Eye (tissue), 1 donor: ENCODE results near the gene MALL.
A peak's percentile ranks its signal among the peaks of the same experiment; 100 is the strongest.
"Not testable (repeated sequence)": the region's sequence is repeated elsewhere in the genome, so short reads cannot be mapped to it uniquely, and the experiment has no call there.

Source experiments
- DNase-seq: peaks from one replicate; pipeline ENCODE4 v3.0.0-alpha.2; 2015

The MALL gene

DNA sequence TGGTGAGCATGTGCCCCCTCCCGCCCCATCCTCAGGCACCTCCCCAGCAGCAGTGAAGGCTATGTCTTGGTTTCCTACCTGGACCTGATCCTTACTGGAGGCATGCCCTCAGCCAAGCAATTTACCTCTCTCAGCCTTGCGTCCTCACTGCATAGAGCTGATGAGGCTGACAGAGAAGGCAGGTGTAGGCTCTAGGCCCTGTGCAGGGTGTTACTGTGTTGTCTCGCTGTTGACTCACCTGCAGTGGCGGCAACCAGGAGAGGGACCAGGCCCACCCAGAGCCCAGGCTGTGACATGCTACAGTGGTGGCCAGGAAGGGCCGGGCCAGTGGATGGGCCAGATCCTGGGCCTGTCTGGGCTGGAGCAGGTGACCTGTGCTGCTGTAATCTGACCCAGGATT, 65.9 kb downstream of the MALL start:
- not testable (repeated sequence) for DNase-seq

DNA sequence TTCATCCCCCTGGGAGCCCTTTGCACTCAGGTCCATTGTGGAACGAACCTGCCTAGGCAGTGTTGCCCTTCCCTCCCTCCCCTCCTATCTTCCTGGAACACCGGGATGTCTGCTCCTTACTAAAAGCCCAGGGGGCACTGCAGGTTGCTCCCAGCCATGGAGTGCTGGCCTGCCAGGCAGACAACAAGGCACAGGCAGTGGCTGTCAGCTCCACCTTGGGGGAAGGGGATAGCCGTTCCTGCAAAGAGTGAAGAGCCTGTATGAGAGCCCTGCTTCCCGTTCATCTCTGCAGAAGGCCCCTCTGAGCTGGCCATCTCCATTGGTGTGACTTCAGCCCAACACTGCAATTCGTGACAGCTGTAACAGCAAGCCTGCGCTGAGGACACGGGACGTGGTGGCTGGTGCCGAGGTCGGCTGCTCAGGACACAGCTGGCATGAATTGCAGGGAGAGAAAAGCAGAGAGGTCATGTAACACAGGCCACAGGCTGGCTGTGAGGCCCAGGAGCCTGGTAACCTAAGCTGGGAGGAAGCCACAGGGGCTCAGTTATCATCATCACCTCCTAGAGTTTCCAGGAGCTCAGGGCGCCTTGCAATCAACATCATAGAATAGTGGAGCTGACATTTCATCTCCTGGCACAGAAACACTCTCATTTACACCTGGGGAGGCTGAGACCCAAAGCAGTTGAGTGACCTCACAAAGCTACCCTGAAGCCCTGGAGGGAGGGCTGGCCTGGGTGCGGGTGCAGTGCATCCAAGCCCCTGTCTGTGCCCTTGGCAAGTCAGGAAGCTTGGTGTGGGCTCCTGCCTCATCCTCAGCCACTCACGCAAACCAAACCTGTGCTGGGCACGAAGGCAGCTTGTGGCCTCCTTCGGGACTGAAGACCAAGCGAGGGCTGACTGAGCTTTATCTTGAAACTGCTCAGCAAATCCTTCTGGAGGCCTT, 67.1 kb downstream of the MALL start:
- DNase-seq = not testable (repeated sequence)

DNA sequence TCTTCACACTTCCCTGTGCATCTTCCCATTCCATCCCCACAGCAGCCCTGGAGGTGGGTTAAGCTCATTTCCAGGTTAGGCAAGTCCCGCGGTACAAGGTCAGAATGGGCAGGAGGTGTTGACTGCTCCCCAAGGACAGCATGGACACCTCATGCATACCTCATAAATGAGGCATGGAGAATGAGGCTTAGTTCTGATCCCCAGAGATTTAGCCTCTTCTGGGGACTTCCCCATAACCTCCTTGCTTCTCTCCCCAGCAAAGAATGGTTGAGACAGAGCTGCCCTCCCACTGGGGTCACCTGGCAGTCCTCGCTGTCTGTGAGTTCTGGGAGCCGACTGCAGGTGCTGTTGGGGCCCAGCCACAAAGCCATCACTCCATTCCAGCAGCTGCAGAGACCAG, 68.4 kb downstream of the MALL start:
- not testable (repeated sequence) for DNase-seq

DNA sequence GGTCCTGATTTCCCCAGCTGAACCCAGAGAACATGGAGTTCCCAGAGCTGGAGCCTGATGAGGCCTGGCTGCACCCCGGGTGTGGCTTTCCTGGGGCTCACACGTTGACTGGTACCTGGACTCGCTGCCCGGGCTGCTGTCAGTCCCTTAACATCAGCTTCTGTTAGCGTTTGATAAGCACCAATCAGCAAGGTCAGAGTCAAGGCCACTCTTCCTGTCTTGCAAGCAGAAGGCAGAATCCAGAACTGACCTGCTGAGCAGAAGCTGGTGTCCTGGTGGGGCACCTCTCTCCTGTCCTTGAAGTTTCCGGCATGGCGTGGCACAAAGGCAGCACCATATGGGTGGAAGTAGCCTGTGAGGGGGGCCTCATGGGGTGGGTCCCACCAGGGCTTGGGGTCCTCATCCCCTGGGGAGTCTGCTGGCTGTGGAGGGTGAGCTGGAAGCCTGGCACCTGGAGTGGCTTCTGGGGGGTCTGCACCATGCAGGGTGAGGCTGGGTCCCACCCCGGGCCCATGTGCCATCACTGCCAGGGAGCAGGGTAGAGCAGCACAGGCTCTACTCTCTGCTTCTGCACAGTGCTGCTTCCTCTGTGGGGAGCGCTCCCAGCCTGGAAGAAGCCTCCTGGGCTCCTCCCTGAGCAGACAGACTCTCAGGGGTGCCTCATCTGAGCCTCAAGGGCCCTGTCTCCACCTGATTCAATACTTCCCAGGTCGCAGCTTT, 73.5 kb downstream of the MALL start:
- DNase-seq = not testable (repeated sequence)

DNA sequence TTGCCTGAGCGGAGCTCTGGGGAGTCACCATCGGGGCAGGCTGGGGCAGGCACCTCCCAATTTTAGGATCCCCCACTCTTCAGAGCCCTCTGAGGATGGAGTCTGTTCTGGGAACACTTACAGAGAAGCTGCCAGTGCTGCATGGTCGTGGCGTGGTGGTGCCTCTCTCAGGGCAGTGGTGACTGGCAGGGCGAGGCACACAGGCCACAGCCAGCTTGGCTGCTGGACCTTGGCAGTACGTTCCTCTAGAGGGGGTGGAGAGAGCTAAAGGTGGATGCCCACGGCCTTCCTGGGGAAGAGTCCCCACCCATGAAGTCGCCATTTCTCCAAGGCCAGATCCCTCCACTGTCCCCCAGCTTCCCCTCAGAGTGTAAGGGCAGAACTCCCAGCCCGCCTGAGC, 78.3 kb downstream of the MALL start:
- peak; percentile 0 for DNase-seq

DNA sequence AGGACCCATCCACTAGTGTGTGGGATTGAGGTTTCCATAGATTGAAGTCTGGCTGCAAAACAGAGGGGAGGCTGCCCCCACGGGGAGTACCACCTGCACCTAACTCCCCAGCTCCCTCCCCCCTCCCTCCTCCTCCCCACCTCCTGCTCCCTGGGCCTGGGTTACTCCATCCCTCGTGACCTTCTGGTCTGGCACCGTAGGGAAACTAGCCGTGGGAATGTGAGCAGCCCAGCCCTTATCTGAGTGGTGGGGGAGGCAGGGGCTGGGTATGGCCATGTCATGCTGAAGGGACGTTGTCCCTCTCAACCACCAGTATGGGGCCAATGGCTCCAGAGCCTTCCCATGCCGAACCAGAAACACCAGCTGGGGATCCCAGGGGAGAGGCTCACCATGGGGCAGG, 80.2 kb downstream of the MALL start:
- DNase-seq = not testable (repeated sequence)

DNA sequence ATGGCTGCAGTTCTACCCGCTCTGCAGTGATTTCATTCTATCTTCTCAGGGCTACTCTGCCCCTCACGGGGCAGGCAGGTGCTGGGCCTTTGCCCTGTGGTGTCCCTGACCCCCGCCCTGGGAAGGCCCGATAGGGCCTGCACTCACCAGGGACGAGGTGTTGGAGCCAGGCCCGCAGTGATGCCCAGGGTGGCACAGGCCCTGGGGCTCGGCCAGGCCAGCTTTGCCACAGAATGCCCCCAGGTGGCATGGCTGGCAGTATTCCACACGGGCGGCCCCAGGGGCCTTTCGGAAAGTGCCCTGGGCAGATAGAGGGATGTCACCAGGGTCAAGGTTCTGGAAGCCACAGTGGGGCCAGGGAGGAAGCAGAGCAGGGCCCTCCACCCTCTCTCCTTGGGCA, 80.7 kb downstream of the MALL start:
- not testable (repeated sequence) for DNase-seq
